Fibroblast of pulmonary artery (primary cell): Measurements from ENCODE around the gene TNP1.

ENCODE experiments used
- DNase-seq: peaks from one replicate; pipeline ENCODE4 v3.0.0-alpha.2; 2010; ENCODE audit warnings: low read depth
- H3K4me3 ChIP-seq: replicated peaks from 2 replicates; pipeline ENCODE4 v1.5.1; 2011; ENCODE audit warnings: low read depth, mild to moderate bottlenecking, control low read depth, low read length, moderate library complexity
- CTCF ChIP-seq: IDR thresholded peaks from 2 replicates; pipeline ENCODE4 v1.5.1; 2011; ENCODE audit warnings: mild to moderate bottlenecking, control low read depth, low read length, inconsistent platforms; ENCODE audit errors: missing control alignments

The TNP1 gene

DNA sequence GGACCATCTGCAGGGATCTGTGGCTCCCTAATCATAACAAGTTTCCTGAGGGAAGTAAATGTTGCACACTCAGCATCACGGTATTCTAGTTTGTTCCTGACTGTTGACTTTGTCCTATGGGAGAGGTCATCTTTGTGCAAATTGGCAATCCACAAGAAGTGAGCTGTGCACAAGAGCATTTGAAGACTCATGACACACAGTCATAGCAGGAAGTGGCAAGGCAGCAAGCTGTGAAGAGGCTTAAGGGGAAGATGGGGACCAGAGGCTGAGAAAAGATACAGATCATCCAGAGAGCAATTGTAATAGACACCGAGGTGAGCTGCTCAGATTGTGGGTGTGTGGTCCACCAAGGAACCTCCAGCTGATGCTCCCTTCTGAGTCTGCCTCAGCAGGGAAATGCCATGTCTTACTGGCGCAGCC is 2.7 kb downstream of the TNP1 start:
- H3K4me3 ChIP-seq, result no peak overlapping the region
- no peak for DNase-seq
- TF ChIP-seq CTCF, result no peak

DNA sequence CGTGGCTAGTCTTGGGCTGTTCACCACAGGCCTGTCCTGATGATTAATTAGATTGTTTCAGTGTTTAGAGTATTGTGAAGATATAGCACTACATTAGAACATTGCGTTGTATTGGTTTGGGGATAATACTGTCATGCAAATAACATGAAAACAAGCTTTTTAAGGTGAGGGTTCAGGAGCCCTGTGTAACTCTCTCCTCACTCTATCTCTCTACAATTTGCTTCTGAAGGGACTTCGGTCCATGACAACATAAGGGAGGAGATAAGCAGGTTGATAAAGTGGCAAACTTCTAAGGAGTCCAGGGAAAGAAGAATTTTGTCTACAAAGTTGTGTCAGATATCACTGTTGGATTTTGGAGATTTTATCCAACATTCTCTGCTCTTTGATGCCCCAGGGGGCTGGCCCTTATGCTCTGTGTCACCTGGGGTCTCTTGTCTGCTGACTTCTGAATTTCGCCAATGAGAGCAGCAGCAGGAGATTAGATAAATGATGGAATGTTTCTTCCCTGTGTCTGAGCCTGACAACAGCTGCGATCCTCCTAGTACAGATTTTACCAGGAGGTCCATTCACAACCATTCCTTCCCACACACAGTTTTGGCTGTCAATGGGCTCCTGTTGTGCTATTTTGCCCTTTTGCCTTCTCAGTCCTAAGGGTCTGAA is 3.3 kb downstream of the TNP1 start:
- no peak for TF ChIP-seq CTCF
- no peak for DNase-seq
- H3K4me3 ChIP-seq, result no peak overlapping the region

GRCh38 chr2:216855605-216856004 is 4.3 kb downstream of the TNP1 start:
- no peak for TF ChIP-seq CTCF

GRCh38 chr2:216855079-216855478 is 4.8 kb downstream of the TNP1 start:
- TF ChIP-seq CTCF, result no peak
- no peak for DNase-seq
- H3K4me3 ChIP-seq, result no peak overlapping the region

More at GRCh38 chr2:216855605-216856004, 4.3 kb downstream of the TNP1 start:
- no peak overlapping the region for H3K4me3 ChIP-seq
- DNase-seq, result no peak

DNA sequence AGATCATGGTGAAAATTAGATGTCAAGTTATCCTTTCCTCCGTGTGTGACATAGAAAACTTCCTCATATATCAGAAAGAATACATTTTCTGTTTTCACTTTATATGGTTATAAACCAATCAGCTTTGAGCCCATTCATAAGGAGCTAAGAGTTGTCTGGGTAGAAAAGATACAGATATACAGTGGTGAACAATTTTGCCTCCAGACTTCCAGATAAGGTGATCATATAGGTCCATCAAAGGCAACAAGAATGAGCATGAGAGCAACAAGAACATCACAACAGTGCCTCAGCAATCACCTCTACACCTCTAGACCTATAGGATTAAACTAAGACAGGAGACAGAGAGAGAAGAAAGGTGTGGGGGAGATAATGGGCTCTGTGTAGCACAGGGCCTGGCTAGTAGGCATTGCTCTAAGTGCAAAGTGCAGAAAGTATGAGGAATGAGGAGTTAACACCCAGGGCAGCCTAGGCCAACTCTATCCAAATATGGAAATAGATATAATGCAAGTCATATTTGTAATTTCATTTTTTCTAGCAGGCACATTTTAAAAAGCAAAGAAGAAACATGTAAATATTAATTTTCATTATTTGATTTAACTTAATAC is 8.3 kb downstream of the TNP1 start:
- no peak for DNase-seq
- TF ChIP-seq CTCF, result no peak
- no peak overlapping the region for H3K4me3 ChIP-seq

GRCh38 chr2:216850665-216851322 is 9.1 kb downstream of the TNP1 start:
- TF ChIP-seq CTCF, result no peak
- no peak overlapping the region for H3K4me3 ChIP-seq
- no peak for DNase-seq

GRCh38 chr2:216849987-216850386 is 9.9 kb downstream of the TNP1 start:
- DNase-seq, result peak; percentile 2
- no peak overlapping the region for H3K4me3 ChIP-seq
- no peak for TF ChIP-seq CTCF
